ENCODE results near the gene CALCB. TPM values are rescaled to one million over a fixed set of nuclear protein-coding genes. Genes with fewer than 3 reads are reported as not detected.

The CALCB gene
- total RNA-seq, 2 donors from 2014 or later = not detected

GRCh38 chr11:15112131-15112541, 38.7 kb downstream of the CALCB start:
- intact Hi-C loops (cut with DNase I) = no loop called here
- DNase-seq = no peak
- ATAC-seq = no peak

- DNase-seq (no peak), ATAC-seq (no peak)
- intact Hi-C loops (cut with DNase I) = no loop called here
Observed at GRCh38 chr11:15113381-15113780, 40.0 kb downstream of the CALCB start.

- intact Hi-C loops (cut with DNase I) = no loop called here
- ATAC-seq = peak; percentile 55 to 63
- DNase-seq = no peak
Observed at GRCh38 chr11:15114501-15115475, 41.4 kb downstream of the CALCB start, which contains the start of gene INSC. TSS of gene INSC (plus strand) at chr11:15114923. CDS start at chr11:15149175, 34,252 bp downstream.

GRCh38 chr11:15115686-15116085, 42.3 kb downstream of the CALCB start:
- intact Hi-C loops (cut with DNase I) = no loop called here
- DNase-seq (no peak), ATAC-seq (no peak)

- peak in 1 of 2 donors; percentile 36 for ATAC-seq
- no peak for DNase-seq
Observed at GRCh38 chr11:15117751-15118150, 44.4 kb downstream of the CALCB start.

GRCh38 chr11:15118431-15118830, 45.0 kb downstream of the CALCB start:
- DNase-seq (no peak), ATAC-seq (no peak)
- intact Hi-C loops (cut with DNase I) = no loop called here

More at GRCh38 chr11:15117751-15118150, 44.4 kb downstream of the CALCB start:
- intact Hi-C loops (cut with DNase I) = no loop called here

- intact Hi-C loops (cut with DNase I) = no loop called here
- ATAC-seq (no peak), DNase-seq (no peak)
Observed at GRCh38 chr11:15119352-15119751, 46.0 kb downstream of the CALCB start.

GRCh38 chr11:15119826-15120225, 46.4 kb downstream of the CALCB start:
- DNase-seq (no peak), ATAC-seq (no peak)
- intact Hi-C loops (cut with DNase I) = no loop called here

- intact Hi-C loops (cut with DNase I) = no loop called here
- ATAC-seq (peak in 1 of 2 donors; percentile 71), DNase-seq (no peak)
Observed at GRCh38 chr11:15123849-15124248, 50.5 kb downstream of the CALCB start.

GRCh38 chr11:15124528-15124927, 51.1 kb downstream of the CALCB start:
- peak in 1 of 2 donors; percentile 72 for ATAC-seq
- no peak for DNase-seq
- intact Hi-C loops (cut with DNase I) = no loop called here

- DNase-seq (no peak), ATAC-seq (no peak)
- intact Hi-C loops (cut with DNase I) = no loop called here
Observed at GRCh38 chr11:15127341-15127740, 53.9 kb downstream of the CALCB start.

Other genes with a start within 250 kb of the CALCB start
- 10 to 100 TPM in 1 of 2 donors, 1 to 10 TPM in 1; 7.8 to 10.1 TPM for gene CYP2R1, start 181.4 kb upstream of the CALCB start, total RNA-seq
- not detected for gene CALCA, start 101.2 kb upstream of the CALCB start, total RNA-seq
- under 1 TPM; 0.41 to 0.92 TPM for gene INSC, start 41.3 kb downstream of the CALCB start, total RNA-seq